K562 (cell line): ENCODE data around the gene IPO13. TPM values are rescaled to one million over a fixed set of nuclear protein-coding genes. Genes with fewer than 3 reads are reported as not detected.
A peak's percentile ranks its signal among the peaks of the same experiment; 100 is the strongest.

ENCODE experiments used
- BHLHE40 ChIP-seq: IDR thresholded peaks from 2 replicates; pipeline ENCODE4 v1.6.1; 2011; ENCODE audit warnings: low read length, improper control_type of control experiment
- CEBPG ChIP-seq, 3 experiments: fragments of 200-800 bp in 1 of 3; sonication (Bioruptor generic) in 1 of 3; sonication (generic) in 1 of 3; formaldehyde crosslinking in 1 of 3; IDR thresholded peaks in 2 of 3; conservative IDR thresholded peaks in 1 of 3; 2 replicates each; pipeline versions ENCODE4 v1.6.1 to v1.8.0; 2016 to 2022; ENCODE audit warnings: missing compliant biosample characterization in 2 of 3, missing genetic modification characterization in 2 of 3, mild to moderate bottlenecking in 1 of 3, missing genetic modification reagents in 1 of 3
- HDGF ChIP-seq: fragments of 450-650 bp; IDR thresholded peaks from 2 replicates; pipeline ENCODE4 v1.6.1; 2016
- NBN ChIP-seq: fragments of 450-650 bp; IDR thresholded peaks from 2 replicates; pipeline ENCODE4 v1.6.1; 2016; ENCODE audit warnings: low read depth, mild to moderate bottlenecking
- NFIC ChIP-seq: fragments of 450-650 bp; IDR thresholded peaks from 2 replicates; pipeline ENCODE4 v1.6.1; 2017; ENCODE audit warnings: mild to moderate bottlenecking, inconsistent platforms
- NR2C2 ChIP-seq, 2 experiments: fragments of 200-800 bp in 1 of 2; sonication (Bioruptor generic) in 1 of 2; sonication (generic) in 1 of 2; formaldehyde crosslinking in 1 of 2; IDR thresholded peaks; 2 replicates each; pipeline versions ENCODE4 v1.6.1 to v1.8.0; 2016 to 2022; ENCODE audit warnings: mild to moderate bottlenecking in 1 of 2, missing compliant biosample characterization in 1 of 2, missing genetic modification characterization in 1 of 2, missing genetic modification reagents in 1 of 2
- SETDB1 ChIP-seq: IDR thresholded peaks from one replicate; pipeline ENCODE4 v1.6.1; 2012; ENCODE audit warnings: low read length, control low read depth, inconsistent platforms
- SREBF1 ChIP-seq: fragments of 150-350 bp; IDR thresholded peaks from 2 replicates; pipeline ENCODE4 v1.6.1; 2014; ENCODE audit warnings: antibody characterized with exemption, low read depth, low read length, borderline replicate concordance
- SREBF2 ChIP-seq: sonication (generic); formaldehyde crosslinking; IDR thresholded peaks from 2 replicates; pipeline ENCODE4 v1.4.0; 2020; ENCODE audit warnings: mild to moderate bottlenecking, missing genetic modification reagents
- THAP12 ChIP-seq: fragments of 250-450 bp; sonication (Bioruptor Pico); IDR thresholded peaks from 2 replicates; pipeline ENCODE4 v1.9.0; 2021; ENCODE audit warnings: mild to moderate bottlenecking, inconsistent platforms
- TRIM24 ChIP-seq, 2 experiments: fragments of 450-650 bp; IDR thresholded peaks; 2 replicates each; pipeline ENCODE4 v1.6.1; 2016
- ZBTB40 ChIP-seq, 2 experiments: fragments of 450-650 bp in 1 of 2; sonication (generic) in 1 of 2; formaldehyde crosslinking in 1 of 2; IDR thresholded peaks; 2 replicates each; pipeline versions ENCODE4 v1.7.1 to v1.9.0; 2016 to 2022; ENCODE audit warnings: inconsistent platforms in 1 of 2, mild to moderate bottlenecking in 1 of 2, missing genetic modification reagents in 1 of 2
- ZNF174 ChIP-seq: fragments of 250-450 bp; sonication (Bioruptor Pico); IDR thresholded peaks from 2 replicates; pipeline ENCODE4 v1.4.0; 2020; ENCODE audit warnings: mild to moderate bottlenecking
- ZNF224 ChIP-seq: sonication (generic); formaldehyde crosslinking; IDR thresholded peaks from 2 replicates; pipeline ENCODE4 v1.8.0; 2022; ENCODE audit warnings: mild to moderate bottlenecking, missing genetic modification reagents
- ZNF740 ChIP-seq, 3 experiments: fragments of 200-800 bp in 1 of 3; sonication (Bioruptor generic) in 1 of 3; sonication (generic) in 1 of 3; formaldehyde crosslinking in 1 of 3; IDR thresholded peaks; 2 replicates each; pipeline versions ENCODE4 v1.6.1 to v1.8.0; 2016 to 2022; ENCODE audit warnings: mild to moderate bottlenecking in 2 of 3, missing compliant biosample characterization in 2 of 3, missing genetic modification characterization in 2 of 3, missing genetic modification reagents in 1 of 3
- ZZZ3 ChIP-seq: fragments of 450-650 bp; IDR thresholded peaks from 2 replicates; pipeline ENCODE4 v1.6.1; 2016; ENCODE audit warnings: antibody characterized with exemption, mild to moderate bottlenecking, moderate library complexity
- polyA plus RNA-seq, 8 experiments: library from polyadenylated mRNA; depleted of rRNA in 4 of 8; stranded (reverse) in 5 of 8; unstranded in 3 of 8; fragments of >200 nt; fragmentation: Nextera tagmentation in 2 of 8; fragmentation: Illumina TruSeq in 1 of 8; extraction: Ambion mirVana in 2 of 8; extraction: Trizol in 1 of 8; gene quantifications; 2 replicates each; pipeline versions ENCODE4 v1.2.1 to v1.2.3, GENCODE V29; 2011 to 2014; ENCODE audit warnings: inconsistent platforms in 1 of 8, missing spikeins in 1 of 8
- total RNA-seq, 7 experiments: library from RNA; depleted of rRNA in 6 of 7; stranded (reverse); fragments of >200 nt in 6 of 7; fragmentation: Illumina TruSeq in 2 of 7; extraction: Trizol in 2 of 7; gene quantifications; 2 replicates each; pipeline versions ENCODE4 v1.2.1 to v1.2.3, GENCODE V29; 2011 to 2021; ENCODE audit warnings: low replicate concordance in 1 of 7

IPO13 gene
- total and polyA plus RNA-seq, 9 of the 15 experiments (the other 6 are each of a cell fraction or from before 2014, with no cell fraction given), result 7.0 to 30.8 (median 16.2) TPM

- no peak for TF ChIP-seq TRIM24 (IDR thresholded peaks at IDR 0.05)
- no peak for TF ChIP-seq ZNF174 (CRISPR knock-in tag)
- peak; percentile 15; the same call in 1 of the 2 replicates for TF ChIP-seq BHLHE40
- no peak for TF ChIP-seq SREBF1
- no peak for TF ChIP-seq ZBTB40 (IDR thresholded peaks at IDR 0.05)
- TF ChIP-seq ZBTB40 (CRISPR knock-in tag; IDR thresholded peaks at IDR 0.05), result no peak
- 0 out of 2 replicates have a peak, but pooled peaks have one; percentile 32 for TF ChIP-seq HDGF
- TF ChIP-seq NFIC, result peak; percentile 45; the same call in 1 of the 2 replicates
- no peak for TF ChIP-seq CEBPG (CRISPR knock-in tag; IDR thresholded peaks at IDR 0.05)
- no peak for TF ChIP-seq CEBPG (tag; conservative IDR thresholded peaks at IDR 0.05 in 1 of 2, IDR thresholded peaks at IDR 0.05 in 1 of 2)
- no peak for TF ChIP-seq THAP12 (CRISPR knock-in tag)
- no peak for TF ChIP-seq ZZZ3
- no peak for TF ChIP-seq SREBF2
- TF ChIP-seq SETDB1, result no peak
- no peak for TF ChIP-seq NBN
- TF ChIP-seq NR2C2 (CRISPR knock-in tag; IDR thresholded peaks at IDR 0.05), result no peak
- 0 out of 2 replicates have a peak, but pooled peaks have one; percentile 92 for TF ChIP-seq NR2C2 (tag; IDR thresholded peaks at IDR 0.05)
- no peak for TF ChIP-seq ZNF224 (CRISPR knock-in tag)
- no peak for TF ChIP-seq ZNF740 (CRISPR knock-in tag; IDR thresholded peaks at IDR 0.05)
- no peak for TF ChIP-seq ZNF740 (tag; IDR thresholded peaks at IDR 0.05)
Measured at GRCh38 chr1:43969416-43969745, 22.6 kb downstream of the IPO13 start (continued).
